SK-N-MC (cell line): Measurements from ENCODE around the gene MARCHF2.
"Not testable (repeated sequence)": the region's sequence is repeated elsewhere in the genome, so short reads cannot be mapped to it uniquely, and the experiment has no call there.

Experiments
- DNase-seq: peaks from one replicate; pipeline ENCODE4 v3.0.0-alpha.2; 2011; ENCODE audit warnings: low read depth, low spot score
- H3K27ac ChIP-seq: fragments of 200-600 bp; sonication (generic); 2 replicates; pipeline ENCODE4 v1.5.1; 2016; ENCODE audit warnings: mixed run types
- H3K36me3 ChIP-seq: fragments of 200-600 bp; sonication (generic); 2 replicates; pipeline ENCODE4 v1.6.1; 2017; ENCODE audit warnings: antibody characterized with exemption, low read length, mixed read lengths; ENCODE audit not compliant: insufficient read depth
- H3K4me3 ChIP-seq: fragments of 200-600 bp; sonication (generic); 2 replicates; pipeline ENCODE4 v1.5.1; 2016
- H3K9ac ChIP-seq: fragments of 200-600 bp; sonication (generic); 2 replicates; pipeline ENCODE4 v1.8.0; 2017; ENCODE audit warnings: mixed run types, mixed read lengths; ENCODE audit not compliant: insufficient read length
- H3K9me3 ChIP-seq: fragments of 200-600 bp; sonication (generic); 2 replicates; pipeline ENCODE4 v1.6.1; 2017; ENCODE audit warnings: low read depth, mild to moderate bottlenecking, antibody characterized with exemption, low read length, moderate library complexity, mixed read lengths
- EZH2 ChIP-seq: fragments of 200-600 bp; sonication (generic); IDR thresholded peaks from one replicate; pipeline ENCODE4 v1.6.1; 2017; ENCODE audit warnings: antibody characterized with exemption
- FOXP2 ChIP-seq: optimal IDR thresholded peaks from 2 replicates; pipeline ENCODE3; 2011; ENCODE audit warnings: mild to moderate bottlenecking, moderate library complexity; ENCODE audit not compliant: insufficient read depth; ENCODE audit errors: extremely low read length, control extremely low read depth
- POLR2AphosphoS5 ChIP-seq: IDR thresholded peaks from 2 replicates; pipeline ENCODE4 v1.6.1; 2012; ENCODE audit warnings: mild to moderate bottlenecking, low read depth, low read length, borderline replicate concordance

Gene MARCHF2

GRCh38 chr19:8371011-8371804, 41.9 kb upstream of the MARCHF2 start:
- H3K27ac ChIP-seq, result no peak overlapping the region
- DNase-seq, result no peak
- H3K9me3 ChIP-seq, result no peaks in the 10 kb centered on the region
- H3K36me3 ChIP-seq, result peaks cover 7% of the 10 kb centered on the region; the same call in 1 of the 2 replicates
- no peak overlapping the region for H3K9ac ChIP-seq
- no peak overlapping the region for H3K4me3 ChIP-seq
- TF ChIP-seq FOXP2, result no peak

- Histone ChIP-seq H3K9ac (no peak overlapping the region), H3K9me3 (no peaks in the 10 kb centered on the region), H3K4me3 (no peak overlapping the region), H3K27ac (0 out of 2 replicates have a peak overlapping the region, but pooled peaks have one; percentile 6), H3K36me3 (peaks cover 7% of the 10 kb centered on the region; the same call in 1 of the 2 replicates)
- no peak for TF ChIP-seq FOXP2
- no peak for TF ChIP-seq EZH2
- TF ChIP-seq POLR2AphosphoS5, result no peak
- no peak for DNase-seq
Measured at GRCh38 chr19:8373867-8374813, 39.0 kb upstream of the MARCHF2 start.

GRCh38 chr19:8375766-8376165, 37.3 kb upstream of the MARCHF2 start:
- H3K9ac ChIP-seq, H3K9me3 ChIP-seq, H3K4me3 ChIP-seq, DNase-seq, H3K36me3 ChIP-seq, H3K27ac ChIP-seq: not testable (repeated sequence)

- H3K27ac ChIP-seq, H3K36me3 ChIP-seq, H3K4me3 ChIP-seq, H3K9ac ChIP-seq, DNase-seq, H3K9me3 ChIP-seq: not testable (repeated sequence)
Measured at GRCh38 chr19:8376373-8376974, 36.6 kb upstream of the MARCHF2 start.

GRCh38 chr19:8377598-8377997, 35.5 kb upstream of the MARCHF2 start:
- Histone ChIP-seq H3K9ac (no peak overlapping the region), H3K36me3 (peaks cover 7% of the 10 kb centered on the region; the same call in 1 of the 2 replicates), H3K9me3 (no peaks in the 10 kb centered on the region), H3K4me3 (no peak overlapping the region), H3K27ac (no peak overlapping the region)
- TF ChIP-seq FOXP2, result no peak
- no peak for DNase-seq

GRCh38 chr19:8379156-8379891, 33.8 kb upstream of the MARCHF2 start:
- not testable (repeated sequence) for DNase-seq, H3K9ac ChIP-seq, H3K4me3 ChIP-seq, H3K9me3 ChIP-seq, H3K36me3 ChIP-seq, H3K27ac ChIP-seq

- H3K36me3 ChIP-seq, H3K9me3 ChIP-seq, H3K4me3 ChIP-seq, H3K27ac ChIP-seq, H3K9ac ChIP-seq, DNase-seq: not testable (repeated sequence)
Measured at GRCh38 chr19:8384569-8384968, 28.5 kb upstream of the MARCHF2 start.

- not testable (repeated sequence) for H3K9me3 ChIP-seq, H3K27ac ChIP-seq, H3K36me3 ChIP-seq, H3K9ac ChIP-seq, H3K4me3 ChIP-seq, DNase-seq
Measured at GRCh38 chr19:8385103-8385502, 28.0 kb upstream of the MARCHF2 start.

GRCh38 chr19:8385566-8385965, 27.5 kb upstream of the MARCHF2 start:
- not testable (repeated sequence) for H3K36me3 ChIP-seq, DNase-seq, H3K27ac ChIP-seq

GRCh38 chr19:8386419-8386818, 26.7 kb upstream of the MARCHF2 start:
- not testable (repeated sequence) for H3K36me3 ChIP-seq, H3K4me3 ChIP-seq, H3K9me3 ChIP-seq, H3K9ac ChIP-seq, DNase-seq, H3K27ac ChIP-seq

More at GRCh38 chr19:8385566-8385965, 27.5 kb upstream of the MARCHF2 start:
- not testable (repeated sequence) for H3K9me3 ChIP-seq, H3K4me3 ChIP-seq, H3K9ac ChIP-seq
